PC-3 (cell line): ENCODE measurements around the gene XYLT2. TPM values are rescaled to one million over a fixed set of nuclear protein-coding genes. Genes with fewer than 3 reads are reported as not detected.

Experiments
- ATAC-seq: fragments of 200-7000 bp; cut with Tn5 transposase; 2 replicates; pipeline ENCODE4 v1.9.1; 2020; ENCODE audit warnings: mild to moderate bottlenecking, moderate library complexity
- BruUV-seq: library from RNA; stranded (reverse); fragments of 400-500 nt; replicated peaks from 2 replicates; lab custom pipeline; 2021; lab: Mats Ljungman, UMichigan
- CTCF ChIA-PET: fragments of 300-600 bp; sonication (Branson Sonifier 250); formaldehyde crosslinking; loops from one replicate; lab custom pipeline; 2022; ENCODE audit warnings: antibody characterized with exemption; lab: Charles Lee
- POLR2A ChIA-PET: fragments of 300-600 bp; sonication (Branson Sonifier 250); formaldehyde crosslinking; loops from one replicate; lab custom pipeline; 2022; ENCODE audit warnings: antibody characterized with exemption; ENCODE audit not compliant: unreplicated experiment; lab: Charles Lee
- DNase-seq: peaks from one replicate; pipeline ENCODE4 v3.0.0-alpha.2; 2015
- H2AFZ ChIP-seq: fragments of 300-600 bp; sonication (generic); 2 replicates; pipeline ENCODE4 v1.6.0; 2016; ENCODE audit warnings: antibody characterized with exemption, low read length
- H3F3A ChIP-seq: fragments of 300-600 bp; sonication (generic); one replicate; pipeline ENCODE4 v1.6.0; 2017; ENCODE audit warnings: antibody characterized with exemption, low read length, control low read depth, mild to moderate bottlenecking; ENCODE audit not compliant: unreplicated experiment
- H3K27ac ChIP-seq: fragments of 300-600 bp; sonication (generic); 2 replicates; pipeline ENCODE4 v1.5.1; 2016; ENCODE audit warnings: mild to moderate bottlenecking, low read length
- H3K27me3 ChIP-seq: fragments of 300-600 bp; sonication (generic); 2 replicates; pipeline ENCODE4 v1.6.1; 2016; ENCODE audit warnings: low read length, mixed read lengths
- H3K36me3 ChIP-seq: fragments of 300-600 bp; sonication (generic); 2 replicates; pipeline ENCODE4 v1.6.1; 2016; ENCODE audit warnings: low read depth, mixed run types, low read length, mixed read lengths
- H3K4me1 ChIP-seq: fragments of 300-600 bp; sonication (generic); 2 replicates; pipeline ENCODE4 v1.5.1; 2016; ENCODE audit warnings: low read length; ENCODE audit not compliant: insufficient read depth
- H3K4me2 ChIP-seq: fragments of 300-600 bp; sonication (generic); 2 replicates; pipeline ENCODE4 v1.6.0; 2016; ENCODE audit warnings: low read length
- H3K4me3 ChIP-seq: fragments of 300-600 bp; sonication (generic); 2 replicates; pipeline ENCODE4 v1.5.1; 2016; ENCODE audit warnings: mild to moderate bottlenecking, low read length, mixed read lengths
- H3K79me2 ChIP-seq: fragments of 300-600 bp; sonication (generic); 2 replicates; pipeline ENCODE4 v1.6.1; 2017; ENCODE audit warnings: low read length, mixed read lengths
- H3K9ac ChIP-seq: fragments of 300-600 bp; sonication (generic); 2 replicates; pipeline ENCODE4 v1.6.0; 2016; ENCODE audit warnings: mild to moderate bottlenecking, low read length
- H3K9me2 ChIP-seq: fragments of 300-600 bp; sonication (generic); replicated peaks from 2 replicates; pipeline ENCODE4 v1.6.1; 2016; ENCODE audit warnings: mixed run types, low read length, mixed read lengths
- H3K9me3 ChIP-seq: fragments of 300-600 bp; sonication (generic); 2 replicates; pipeline ENCODE4 v1.6.1; 2016; ENCODE audit warnings: low read length, mixed read lengths
- H4K20me1 ChIP-seq: fragments of 300-600 bp; sonication (generic); 2 replicates; pipeline ENCODE4 v1.6.1; 2016; ENCODE audit warnings: low read length, mixed read lengths
- EZH2 ChIP-seq: fragments of 300-600 bp; sonication (generic); IDR thresholded peaks from one replicate; pipeline ENCODE4 v1.6.1; 2017; ENCODE audit warnings: antibody characterized with exemption, mild to moderate bottlenecking, low read length; ENCODE audit not compliant: unreplicated experiment
- EZH2phosphoT487 ChIP-seq: fragments of 300-600 bp; sonication (generic); IDR thresholded peaks from 2 replicates; pipeline ENCODE4 v1.6.1; 2018; ENCODE audit warnings: mild to moderate bottlenecking, antibody characterized with exemption, low read length, borderline replicate concordance
- intact Hi-C: fragments of 100-400 bp; cut with micrococcal nuclease; formaldehyde crosslinking; loops from 2 replicates; pipeline ENCODE4 v1.9.0; 2023
- total RNA-seq: library from RNA; depleted of rRNA; stranded (reverse); fragments of >200 nt; gene quantifications from 2 replicates; pipeline ENCODE4 v1.2.3, GENCODE V29; 2014
- TF ChIP-seq, protein P1 (sequence below): fragments of 300-600 bp; sonication (generic); conservative IDR thresholded peaks from 2 replicates; pipeline ENCODE4 v1.5.1; 2017; ENCODE audit warnings: antibody characterized with exemption, low read depth, mild to moderate bottlenecking, low read length

Gene XYLT2
- total RNA-seq, 1 experiment from 2014 or later, result 53.5 TPM

DNA sequence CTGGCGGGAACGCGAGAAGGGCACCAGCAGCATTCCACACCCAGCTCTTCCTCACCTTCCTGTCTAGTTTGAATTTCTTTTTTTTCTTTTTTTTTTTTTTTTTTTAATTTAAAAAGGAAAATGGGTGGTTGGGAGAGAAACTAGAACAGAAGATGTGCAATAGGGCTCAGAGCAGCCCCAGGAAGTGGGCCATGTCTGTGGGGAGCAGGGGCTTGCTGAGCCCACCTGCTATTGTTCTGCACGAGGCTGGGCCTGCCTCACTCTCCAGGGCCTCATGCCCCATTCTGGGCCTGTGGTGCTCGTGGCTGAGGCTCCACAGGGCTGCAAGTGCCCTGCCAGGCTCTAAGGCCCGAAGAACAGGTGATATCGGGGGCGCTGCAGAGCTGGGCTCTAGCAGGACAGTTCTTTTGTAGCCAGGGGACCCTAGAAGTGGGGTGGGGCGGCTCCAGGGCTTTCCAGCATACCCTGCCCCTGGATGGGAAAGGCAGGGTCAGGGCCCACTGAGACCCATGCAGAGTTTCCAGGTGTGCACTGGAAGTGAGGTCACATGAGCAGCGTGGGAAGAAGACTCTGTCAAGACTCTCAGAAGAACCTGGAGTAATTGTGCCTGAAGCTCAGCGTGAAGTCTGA lies 14.7 kb downstream of the XYLT2 start:
- Histone ChIP-seq H3K9ac (no peak overlapping the region), H3F3A (peaks cover 6% of the 10 kb centered on the region), H4K20me1 (no peaks in the 10 kb centered on the region), H3K4me2 (no peak overlapping the region), H3K79me2 (no peaks in the 10 kb centered on the region), H3K9me2 (no peaks in the 10 kb centered on the region), H3K4me3 (no peak overlapping the region), H3K4me1 (no peaks in the 10 kb centered on the region), H3K9me3 (no peaks in the 10 kb centered on the region), H2AFZ (no peak overlapping the region), H3K27ac (no peak overlapping the region), H3K36me3 (peaks cover 34% of the 10 kb centered on the region), H3K27me3 (no peaks in the 10 kb centered on the region)
- BruUV-seq, result no TSS peak
- TF ChIP-seq, protein P1, sequence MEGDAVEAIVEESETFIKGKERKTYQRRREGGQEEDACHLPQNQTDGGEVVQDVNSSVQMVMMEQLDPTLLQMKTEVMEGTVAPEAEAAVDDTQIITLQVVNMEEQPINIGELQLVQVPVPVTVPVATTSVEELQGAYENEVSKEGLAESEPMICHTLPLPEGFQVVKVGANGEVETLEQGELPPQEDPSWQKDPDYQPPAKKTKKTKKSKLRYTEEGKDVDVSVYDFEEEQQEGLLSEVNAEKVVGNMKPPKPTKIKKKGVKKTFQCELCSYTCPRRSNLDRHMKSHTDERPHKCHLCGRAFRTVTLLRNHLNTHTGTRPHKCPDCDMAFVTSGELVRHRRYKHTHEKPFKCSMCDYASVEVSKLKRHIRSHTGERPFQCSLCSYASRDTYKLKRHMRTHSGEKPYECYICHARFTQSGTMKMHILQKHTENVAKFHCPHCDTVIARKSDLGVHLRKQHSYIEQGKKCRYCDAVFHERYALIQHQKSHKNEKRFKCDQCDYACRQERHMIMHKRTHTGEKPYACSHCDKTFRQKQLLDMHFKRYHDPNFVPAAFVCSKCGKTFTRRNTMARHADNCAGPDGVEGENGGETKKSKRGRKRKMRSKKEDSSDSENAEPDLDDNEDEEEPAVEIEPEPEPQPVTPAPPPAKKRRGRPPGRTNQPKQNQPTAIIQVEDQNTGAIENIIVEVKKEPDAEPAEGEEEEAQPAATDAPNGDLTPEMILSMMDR, result no peak
- TF ChIP-seq EZH2phosphoT487, result no peak
- no peak for TF ChIP-seq EZH2
- intact Hi-C loops, result no loop called here
- ChIA-PET CTCF (interaction anchor here (0.6 to 2.7 kb wide), 5 partner anchors 14 to 84 kb away, joined by 10 to 25 read pairs (median 12); no protein-coding TSS in a partner anchor), POLR2A (interaction anchor here (0.6 kb wide), 1 partner anchor 83 kb away, joined by 22 read pairs; no protein-coding TSS in a partner anchor)
- DNase-seq, result no peak
- ATAC-seq, result no peak

DNA sequence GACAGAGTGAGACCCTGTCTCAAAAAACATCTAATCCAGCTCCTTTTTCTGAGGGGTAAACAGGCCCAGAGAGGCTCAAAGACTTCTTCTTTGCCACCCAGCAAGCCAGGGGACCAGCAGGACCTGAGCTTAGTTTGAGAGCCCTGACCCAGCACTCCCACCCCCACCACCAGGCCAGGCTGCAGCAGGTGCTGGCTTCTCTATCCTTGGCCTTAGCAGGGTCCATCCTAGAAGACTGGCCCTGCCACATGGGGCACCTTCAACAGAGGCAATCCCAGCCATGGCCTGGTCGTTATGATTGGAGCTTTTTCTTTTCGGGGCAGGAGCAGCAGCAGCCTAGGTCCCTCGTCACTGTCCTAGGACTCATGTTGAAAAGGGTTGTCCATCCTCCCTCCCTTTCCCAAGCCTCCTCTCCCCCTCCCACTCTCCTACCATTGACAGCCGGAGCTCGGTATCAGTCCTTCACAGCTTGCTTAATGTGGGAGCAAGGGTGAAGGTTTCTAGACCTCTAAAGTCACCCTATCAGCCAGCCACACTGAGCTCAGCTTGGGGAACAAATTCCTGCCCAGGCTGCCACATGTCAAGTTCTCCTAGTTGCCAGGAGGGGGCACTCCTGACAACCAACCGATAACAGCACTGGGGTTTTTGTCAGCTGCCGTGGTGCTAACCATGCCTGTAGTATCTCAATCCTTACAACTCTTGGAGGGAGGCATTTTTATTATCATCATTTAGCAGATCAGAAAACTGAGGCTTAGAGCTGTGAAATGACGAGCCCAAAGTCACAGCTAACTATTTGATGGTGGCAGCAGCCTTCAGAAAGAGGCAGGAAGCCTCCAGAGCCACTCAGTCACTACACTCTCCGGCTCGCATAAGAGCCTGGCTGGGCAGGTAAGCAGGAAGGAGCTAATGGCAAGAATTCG lies 15.9 kb downstream of the XYLT2 start:
- CTCF ChIA-PET, result interaction anchor here (0.6 to 2.7 kb wide), 10 partner anchors 29 to 140 kb away, joined by 4 to 28 read pairs (median 4); partner anchors contain the start of gene LRRC59
- DNase-seq (peak; percentile 79), ATAC-seq (peak; percentile 75)
- Histone ChIP-seq H3K27me3 (no peaks in the 10 kb centered on the region), H3K4me1 (no peaks in the 10 kb centered on the region), H3F3A (peaks cover 6% of the 10 kb centered on the region), H3K4me3 (no peak overlapping the region), H4K20me1 (no peaks in the 10 kb centered on the region), H2AFZ (no peak overlapping the region), H3K79me2 (no peaks in the 10 kb centered on the region), H3K4me2 (0 out of 2 replicates have a peak overlapping the region, but pooled peaks have one; percentile 24), H3K27ac (no peak overlapping the region), H3K9me2 (no peaks in the 10 kb centered on the region), H3K9me3 (no peaks in the 10 kb centered on the region), H3K36me3 (peaks cover 24% of the 10 kb centered on the region; the same call in 1 of the 2 replicates), H3K9ac (no peak overlapping the region)
- intact Hi-C loops, result loop anchor here (1.0 kb wide), 2 partner anchors 35 to 117 kb away; partner anchors contain the start of gene LRRC59
- POLR2A ChIA-PET, result interaction anchor here (0.6 kb wide), 3 partner anchors 145 to 323 kb away, joined by 3 to 5 read pairs (median 3); no protein-coding TSS in a partner anchor
- TSS peak; percentile 13 for BruUV-seq
- TF ChIP-seq EZH2phosphoT487, result no peak
- TF ChIP-seq, protein P1, result peak; percentile 92
